CD14-positive monocyte (primary cell): ENCODE results near the gene PWP1. TPM values are rescaled to one million over a fixed set of nuclear protein-coding genes. Genes with fewer than 3 reads are reported as not detected.

Experiments used
- DNase-seq, 3 donors: peaks; one replicate each; pipeline ENCODE4 v3.0.0-alpha.2; 2011 to 2022
- H2AFZ ChIP-seq: 2 replicates; pipeline ENCODE4 v1.6.0; 2012; ENCODE audit warnings: mild to moderate bottlenecking, low read depth, low read length, inconsistent platforms; ENCODE audit not compliant: insufficient read depth, poor library complexity, severe bottlenecking
- H3K27ac ChIP-seq, 2 donors: 1 replicate in 1 of 2; 2 replicates in 1 of 2; pipeline ENCODE4 v1.5.1; 2012 to 2013; ENCODE audit warnings: low read length in 2 of 2, control low read depth in 1 of 2, inconsistent platforms in 1 of 2, low read depth in 1 of 2, mild to moderate bottlenecking in 1 of 2
- H3K27me3 ChIP-seq, 2 donors: one replicate each; pipeline versions ENCODE4 v1.6.0 to v1.6.1; 2011 to 2013; ENCODE audit warnings: low read length in 2 of 2; ENCODE audit not compliant: control insufficient read depth in 2 of 2, insufficient read depth in 2 of 2
- H3K36me3 ChIP-seq, 2 donors: replicated peaks in 1 of 2; 1 replicate in 1 of 2; 2 replicates in 1 of 2; pipeline versions ENCODE4 v1.5.1 to v1.6.1; 2012 to 2013; ENCODE audit warnings: low read length in 2 of 2, control low read depth in 1 of 2, inconsistent platforms in 1 of 2, mild to moderate bottlenecking in 1 of 2; ENCODE audit not compliant: insufficient read depth in 2 of 2, control insufficient read depth in 1 of 2
- H3K4me1 ChIP-seq, 2 donors: 1 replicate in 1 of 2; 2 replicates in 1 of 2; pipeline versions ENCODE4 v1.5.1 to v1.6.1; 2012 to 2013; ENCODE audit warnings: low read length in 2 of 2, control low read depth in 1 of 2, inconsistent platforms in 1 of 2, mild to moderate bottlenecking in 1 of 2, moderate library complexity in 1 of 2; ENCODE audit not compliant: insufficient read depth in 2 of 2, control insufficient read depth in 1 of 2
- H3K4me2 ChIP-seq: replicated peaks from 2 replicates; pipeline ENCODE3; 2012; ENCODE audit warnings: low read length, moderate library complexity, mild to moderate bottlenecking; ENCODE audit not compliant: poor library complexity, severe bottlenecking; ENCODE audit errors: extremely low read depth
- H3K4me3 ChIP-seq, 3 experiments: fragments of 200-600 bp in 1 of 3; sonication (generic) in 1 of 3; replicated peaks in 1 of 3; 1 replicate in 2 of 3; 2 replicates in 1 of 3; pipeline ENCODE4 v1.5.1; 2011 to 2013; ENCODE audit warnings: low read length in 3 of 3, mild to moderate bottlenecking in 3 of 3, control low read depth in 2 of 3, low read depth in 2 of 3, inconsistent platforms in 1 of 3, moderate library complexity in 1 of 3
- H3K79me2 ChIP-seq: 2 replicates; pipeline ENCODE4 v1.6.0; 2012; ENCODE audit warnings: mild to moderate bottlenecking, control low read depth, inconsistent platforms, low read length, moderate library complexity; ENCODE audit not compliant: insufficient read depth
- H3K9ac ChIP-seq: 2 replicates; pipeline ENCODE4 v1.6.0; 2017; ENCODE audit warnings: low read length, mild to moderate bottlenecking; ENCODE audit not compliant: insufficient read depth, poor library complexity, severe bottlenecking
- H3K9me3 ChIP-seq, 2 donors: replicated peaks in 1 of 2; 1 replicate in 1 of 2; 2 replicates in 1 of 2; pipeline versions ENCODE4 v1.5.1 to v1.6.1; 2012 to 2013; ENCODE audit warnings: low read length in 2 of 2, control low read depth in 1 of 2; ENCODE audit not compliant: control insufficient read depth in 1 of 2, insufficient read depth in 1 of 2
- H4K20me1 ChIP-seq: 2 replicates; pipeline ENCODE4 v1.6.0; 2012; ENCODE audit warnings: mild to moderate bottlenecking, low read length, control low read depth, moderate library complexity; ENCODE audit not compliant: insufficient read depth
- H3K27ac Mint-ChIP-seq, 7 donors: one replicate each; pipeline ENCODE4 v1.8.0; 2020; ENCODE audit warnings: mild to moderate bottlenecking in 7 of 7, mixed read lengths in 7 of 7, moderate library complexity in 6 of 7, inconsistent platforms in 2 of 7
- H3K27me3 Mint-ChIP-seq, 3 donors: one replicate each; pipeline ENCODE4 v1.8.0; 2021 to 2022; ENCODE audit warnings: low read depth in 3 of 3, mild to moderate bottlenecking in 3 of 3, mixed read lengths in 3 of 3, moderate library complexity in 3 of 3, inconsistent platforms in 1 of 3
- H3K36me3 Mint-ChIP-seq, 2 donors: one replicate each; pipeline ENCODE4 v1.8.0; 2020; ENCODE audit warnings: mixed read lengths in 2 of 2, inconsistent platforms in 1 of 2, mild to moderate bottlenecking in 1 of 2
- H3K4me1 Mint-ChIP-seq: one replicate; pipeline ENCODE4 v1.8.0; 2020; ENCODE audit warnings: mild to moderate bottlenecking, mixed read lengths
- H3K4me3 Mint-ChIP-seq, 2 donors: one replicate each; pipeline ENCODE4 v1.8.0; 2020; ENCODE audit warnings: mild to moderate bottlenecking in 2 of 2, mixed read lengths in 2 of 2, moderate library complexity in 1 of 2
- H3K9me3 Mint-ChIP-seq, 7 donors: one replicate each; pipeline ENCODE4 v1.8.0; 2020 to 2022; ENCODE audit warnings: mixed read lengths in 7 of 7, mild to moderate bottlenecking in 6 of 7, moderate library complexity in 6 of 7, inconsistent platforms in 2 of 7
- WGBS: methylation state at CpG from one replicate; pipeline ENCODE4 v1.1.5; 2013; ENCODE audit warnings: missing lambda C conversion rate; ENCODE audit not compliant: insufficient coverage; 5-methylcytosine and 5-hydroxymethylcytosine counted together
- intact Hi-C, 2 donors: fragments of 100-400 bp; cut with micrococcal nuclease; formaldehyde crosslinking; loops; one replicate each; pipeline versions ENCODE4 v1.15.0 to v1.15.1; 2023
- polyA plus RNA-seq, 3 donors: library from polyadenylated mRNA; depleted of rRNA in 1 of 3; unstranded in 2 of 3; stranded (reverse) in 1 of 3; fragments of 300-500 nt in 2 of 3; fragments of >200 nt in 1 of 3; fragmentation: Illumina TruSeq in 2 of 3; gene quantifications; 1 replicate in 2 of 3; 2 replicates in 1 of 3; pipeline ENCODE4 v1.2.3, GENCODE V29; 2012 to 2021
- TF ChIP-seq, protein P1 (sequence below): fragments of 200-600 bp; IDR thresholded peaks from one replicate; pipeline ENCODE4 v1.8.0; 2022; ENCODE audit warnings: antibody characterized with exemption, mild to moderate bottlenecking

Gene PWP1
- polyA plus RNA-seq, 3 donors: 27.1 to 29.1 (median 28.0) TPM

DNA sequence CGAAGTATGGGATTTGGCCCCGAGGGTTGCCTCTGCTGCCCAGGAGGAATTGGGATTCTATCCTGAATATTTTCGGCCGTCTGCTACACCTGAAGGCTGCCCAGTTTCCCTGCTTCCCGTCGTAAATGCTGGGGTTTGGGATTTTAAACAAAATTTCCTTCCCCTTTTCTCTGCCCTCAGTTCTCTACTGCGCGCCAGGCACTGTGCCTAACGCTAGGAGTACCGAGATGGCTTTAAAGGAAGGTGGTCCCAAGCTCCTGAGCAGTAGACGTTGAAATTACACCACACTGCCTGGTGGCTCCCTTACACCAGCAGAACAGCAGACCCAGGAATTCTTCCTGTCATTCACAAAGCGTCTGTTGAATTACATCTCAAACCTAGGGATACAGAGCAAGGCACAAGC, 75.9 kb downstream of the PWP1 start:
- TF ChIP-seq, protein P1, sequence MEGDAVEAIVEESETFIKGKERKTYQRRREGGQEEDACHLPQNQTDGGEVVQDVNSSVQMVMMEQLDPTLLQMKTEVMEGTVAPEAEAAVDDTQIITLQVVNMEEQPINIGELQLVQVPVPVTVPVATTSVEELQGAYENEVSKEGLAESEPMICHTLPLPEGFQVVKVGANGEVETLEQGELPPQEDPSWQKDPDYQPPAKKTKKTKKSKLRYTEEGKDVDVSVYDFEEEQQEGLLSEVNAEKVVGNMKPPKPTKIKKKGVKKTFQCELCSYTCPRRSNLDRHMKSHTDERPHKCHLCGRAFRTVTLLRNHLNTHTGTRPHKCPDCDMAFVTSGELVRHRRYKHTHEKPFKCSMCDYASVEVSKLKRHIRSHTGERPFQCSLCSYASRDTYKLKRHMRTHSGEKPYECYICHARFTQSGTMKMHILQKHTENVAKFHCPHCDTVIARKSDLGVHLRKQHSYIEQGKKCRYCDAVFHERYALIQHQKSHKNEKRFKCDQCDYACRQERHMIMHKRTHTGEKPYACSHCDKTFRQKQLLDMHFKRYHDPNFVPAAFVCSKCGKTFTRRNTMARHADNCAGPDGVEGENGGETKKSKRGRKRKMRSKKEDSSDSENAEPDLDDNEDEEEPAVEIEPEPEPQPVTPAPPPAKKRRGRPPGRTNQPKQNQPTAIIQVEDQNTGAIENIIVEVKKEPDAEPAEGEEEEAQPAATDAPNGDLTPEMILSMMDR: no peak
- Histone ChIP-seq H3K9ac (peak overlapping the region; percentile 84), H2AFZ (peak overlapping the region; percentile 77), H3K79me2 (peaks cover 35% of the 10 kb centered on the region), H3K4me2 (peak overlapping the region; percentile 94), H3K27me3 (no peaks in the 10 kb centered on the region), H3K27ac (peak overlapping the region in 1 of 2 donors; percentile 60), H3K4me1 (peaks cover 25 to 27% of the 10 kb centered on the region in 2 donors), H3K9me3 (no peaks in the 10 kb centered on the region), H4K20me1 (peaks cover 30% of the 10 kb centered on the region), H3K4me3 (peak overlapping the region; percentile 58 to 92 (median 80)), H3K36me3 (peaks cover 14 to 22% of the 10 kb centered on the region in 2 donors)
- Mint-ChIP-seq H3K4me1 (peaks cover 28% of the 10 kb centered on the region), H3K27ac (peak overlapping the region; percentile 23 to 91 (median 78)), H3K4me3 (peak overlapping the region; percentile 84 to 92), H3K27me3 (peaks cover 0 to 9% (median 4%) of the 10 kb centered on the region in 3 donors), H3K9me3 (peaks cover 0 to 7% (median 2%) of the 10 kb centered on the region in 7 donors), H3K36me3 (peaks cover 8 to 13% of the 10 kb centered on the region in 2 donors)
- DNase-seq: peak in 1 of 3 donors; percentile 17
- intact Hi-C loops: loop anchor here (5.0 to 10.0 kb wide), 3 partner anchors 74 to 123 kb away; partner anchors contain the start of gene PWP1 (in 2 of the 2)
- 0% methylated on average over 5 of the region's 12 CpGs for WGBS

Other genes with a start within 250 kb of the PWP1 start
- 10 to 100 TPM in 1 of 3 donors, 1 to 10 TPM in 2; 6.5 to 16.4 (median 7.0) TPM for gene PRDM4, start 75.3 kb downstream of the PWP1 start, polyA plus RNA-seq
- gene ASCL4, start 88.9 kb downstream of the PWP1 start, polyA plus RNA-seq: not detected